Trophoblast cell (in vitro differentiated cells and primary cell): ENCODE results near the gene GDI2.

ENCODE experiments used
- DNase-seq, 2 donors: peaks; one replicate each; pipeline ENCODE4 v3.0.0-alpha.2; 2016
- H2AFZ ChIP-seq: 2 replicates; pipeline ENCODE4 v1.6.1; 2013; ENCODE audit warnings: low read length, moderate library complexity, mild to moderate bottlenecking; ENCODE audit not compliant: insufficient read depth, poor library complexity
- H2AK5ac ChIP-seq: 2 replicates; pipeline ENCODE4 v1.6.1; 2013; ENCODE audit warnings: mild to moderate bottlenecking, low read length
- H2BK120ac ChIP-seq: 2 replicates; pipeline ENCODE4 v1.6.1; 2013; ENCODE audit warnings: low read length, mild to moderate bottlenecking, moderate library complexity; ENCODE audit not compliant: insufficient read depth, poor library complexity
- H2BK12ac ChIP-seq: 2 replicates; pipeline ENCODE4 v1.6.1; 2013; ENCODE audit warnings: mild to moderate bottlenecking, low read length, moderate library complexity
- H2BK5ac ChIP-seq: 2 replicates; pipeline ENCODE4 v1.6.1; 2013; ENCODE audit warnings: low read length, low read depth, moderate library complexity, mild to moderate bottlenecking; ENCODE audit not compliant: poor library complexity
- H3K14ac ChIP-seq: 2 replicates; pipeline ENCODE4 v1.6.1; 2013; ENCODE audit warnings: mild to moderate bottlenecking, low read length
- H3K18ac ChIP-seq: 2 replicates; pipeline ENCODE4 v1.6.1; 2013; ENCODE audit warnings: mild to moderate bottlenecking, low read length
- H3K23ac ChIP-seq: 2 replicates; pipeline ENCODE4 v1.6.1; 2013; ENCODE audit warnings: low read length
- H3K27ac ChIP-seq: 2 replicates; pipeline ENCODE4 v1.5.1; 2013; ENCODE audit warnings: low read depth, mild to moderate bottlenecking, inconsistent platforms, low read length, moderate library complexity
- H3K27me3 ChIP-seq: 2 replicates; pipeline ENCODE4 v1.6.1; 2013; ENCODE audit warnings: inconsistent platforms, mild to moderate bottlenecking, low read length, moderate library complexity; ENCODE audit not compliant: insufficient read depth
- H3K36me3 ChIP-seq, 2 experiments: 1 replicate in 1 of 2; 2 replicates in 1 of 2; pipeline ENCODE4 v1.6.1; 2013; ENCODE audit warnings: low read length in 2 of 2, mild to moderate bottlenecking in 2 of 2, moderate library complexity in 1 of 2; ENCODE audit not compliant: insufficient read depth in 2 of 2, control insufficient read depth in 1 of 2
- H3K4ac ChIP-seq: 2 replicates; pipeline ENCODE4 v1.6.1; 2013; ENCODE audit warnings: low read depth, mild to moderate bottlenecking, low read length, moderate library complexity
- H3K4me1 ChIP-seq, 2 experiments: 1 replicate in 1 of 2; 2 replicates in 1 of 2; pipeline ENCODE4 v1.6.1; 2013; ENCODE audit warnings: low read length in 2 of 2, mild to moderate bottlenecking in 2 of 2, moderate library complexity in 1 of 2; ENCODE audit not compliant: insufficient read depth in 2 of 2, control insufficient read depth in 1 of 2
- H3K4me2 ChIP-seq: 2 replicates; pipeline ENCODE4 v1.6.1; 2013; ENCODE audit warnings: inconsistent platforms, mild to moderate bottlenecking, low read length, moderate library complexity
- H3K4me3 ChIP-seq: 2 replicates; pipeline ENCODE4 v1.5.1; 2013; ENCODE audit warnings: mild to moderate bottlenecking, low read depth, low read length, inconsistent platforms
- H3K79me1 ChIP-seq: one replicate; pipeline ENCODE4 v1.6.1; 2013; ENCODE audit warnings: low read length
- H3K79me2 ChIP-seq: 2 replicates; pipeline ENCODE4 v1.6.1; 2013; ENCODE audit warnings: low read length, mild to moderate bottlenecking; ENCODE audit not compliant: control insufficient read depth, insufficient read depth, poor library complexity
- H3K9ac ChIP-seq: 2 replicates; pipeline ENCODE4 v1.6.1; 2013; ENCODE audit warnings: mild to moderate bottlenecking, low read length
- H3K9me3 ChIP-seq: 2 replicates; pipeline ENCODE4 v1.6.1; 2013; ENCODE audit warnings: low read depth, mild to moderate bottlenecking, control low read depth, inconsistent platforms, low read length; ENCODE audit not compliant: insufficient read depth
- H4K12ac ChIP-seq: 2 replicates; pipeline ENCODE4 v1.6.1; 2013; ENCODE audit warnings: low read depth, mild to moderate bottlenecking, low read length, moderate library complexity
- H4K8ac ChIP-seq: 2 replicates; pipeline ENCODE4 v1.6.1; 2013; ENCODE audit warnings: low read depth, mild to moderate bottlenecking, low read length, moderate library complexity
- H4K91ac ChIP-seq: one replicate; pipeline ENCODE4 v1.6.1; 2013; ENCODE audit warnings: low read depth, mild to moderate bottlenecking, low read length, moderate library complexity
- WGBS: extraction: QIAGEN DNeasy Blood & Tissue Kit; methylation state at CpG from one replicate; pipeline ENCODE4 v1.1.7; 2013; ENCODE audit warnings: missing lambda C conversion rate; ENCODE audit not compliant: insufficient read length, insufficient coverage; ENCODE audit errors: extremely low coverage; 5-methylcytosine and 5-hydroxymethylcytosine counted together

Gene GDI2

DNA sequence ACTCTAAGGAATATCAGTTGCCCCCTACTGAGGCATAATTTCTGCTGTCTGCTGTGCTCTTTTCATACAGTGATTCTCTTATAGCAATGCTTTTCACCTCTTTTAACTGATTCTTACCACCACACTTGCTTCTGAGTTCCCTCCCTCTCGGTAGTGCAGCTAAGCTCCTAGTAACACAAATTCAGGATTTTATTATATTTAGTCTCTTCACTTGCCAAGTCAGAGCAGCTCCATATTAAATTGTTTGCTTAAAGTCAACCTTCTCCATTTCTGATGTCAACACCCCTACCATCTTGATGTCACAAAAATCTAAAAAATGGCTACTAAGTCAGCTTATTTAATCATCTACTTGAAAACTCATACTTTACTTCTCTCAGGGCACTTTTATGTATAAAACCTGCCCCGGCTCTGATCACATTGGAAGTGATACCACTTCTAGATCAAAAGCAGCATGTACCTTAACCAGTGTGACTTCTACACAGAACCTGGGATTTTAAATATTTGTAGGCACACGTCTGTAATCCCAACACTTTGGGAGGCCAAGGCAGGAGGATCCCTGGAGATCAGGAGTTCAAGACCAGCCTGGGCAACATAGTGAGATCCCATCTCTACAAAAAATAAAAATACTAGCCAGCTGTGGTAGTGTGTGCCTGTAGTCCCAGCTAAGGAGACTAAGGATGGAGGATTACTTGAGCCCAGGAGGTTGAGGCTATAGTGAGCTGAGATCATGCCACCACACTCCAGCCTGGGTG, 55.3 kb downstream of the GDI2 start:
- no peak overlapping the region for H3K27ac ChIP-seq
- H3K14ac ChIP-seq = no peak overlapping the region
- H3K4me3 ChIP-seq = no peak overlapping the region
- no peak overlapping the region for H3K9ac ChIP-seq
- H3K27me3 ChIP-seq = no peaks in the 10 kb centered on the region
- H4K91ac ChIP-seq = no peak overlapping the region
- no peaks in the 10 kb centered on the region for H3K4me1 ChIP-seq
- no CpG with 5 or more reads among the region's 3 CpGs for WGBS
- H3K18ac ChIP-seq = no peak overlapping the region
- no peak overlapping the region for H2AK5ac ChIP-seq
- no peak overlapping the region for H3K4me2 ChIP-seq
- peaks cover 13 to 24% of the 10 kb centered on the region in 2 experiments for H3K36me3 ChIP-seq
- DNase-seq = no peak
- H3K4ac ChIP-seq = no peak overlapping the region
- no peaks in the 10 kb centered on the region for H3K9me3 ChIP-seq
- no peaks in the 10 kb centered on the region for H3K79me1 ChIP-seq
- no peak overlapping the region for H4K12ac ChIP-seq
- H2AFZ ChIP-seq = no peak overlapping the region
- H2BK120ac ChIP-seq = no peak overlapping the region
- H2BK5ac ChIP-seq = no peak overlapping the region
- H2BK12ac ChIP-seq = no peak overlapping the region
- no peak overlapping the region for H4K8ac ChIP-seq
- H3K23ac ChIP-seq = no peak overlapping the region
- no peaks in the 10 kb centered on the region for H3K79me2 ChIP-seq

- Histone ChIP-seq H3K9ac (no peak overlapping the region), H4K8ac (no peak overlapping the region), H2AFZ (no peak overlapping the region), H3K36me3 (peaks cover 12 to 27% of the 10 kb centered on the region in 2 experiments), H3K79me1 (no peaks in the 10 kb centered on the region), H4K12ac (no peak overlapping the region), H3K14ac (no peak overlapping the region), H3K27ac (no peak overlapping the region), H3K18ac (no peak overlapping the region), H3K4me1 (peaks cover 0 to 2% of the 10 kb centered on the region in 2 experiments), H3K27me3 (no peaks in the 10 kb centered on the region), H3K4ac (no peak overlapping the region), H3K23ac (no peak overlapping the region), H2BK120ac (no peak overlapping the region), H4K91ac (no peak overlapping the region), H3K4me3 (no peak overlapping the region), H2BK12ac (no peak overlapping the region), H2AK5ac (no peak overlapping the region), H3K79me2 (no peaks in the 10 kb centered on the region), H3K4me2 (no peak overlapping the region), H3K9me3 (no peaks in the 10 kb centered on the region), H2BK5ac (no peak overlapping the region)
- DNase-seq = peak in 1 of 2 donors; percentile 16
- WGBS = no CpG with 5 or more reads among the region's 17 CpGs
These were observed 60.8 kb downstream of the GDI2 start for GRCh38 chr10:5752301-5752871.

- no peak overlapping the region for H2BK120ac ChIP-seq
- H3K9ac ChIP-seq = no peak overlapping the region
- no peak overlapping the region for H3K4me3 ChIP-seq
- peaks cover 10 to 27% of the 10 kb centered on the region in 2 experiments for H3K36me3 ChIP-seq
- no peak overlapping the region for H3K27ac ChIP-seq
- no peak overlapping the region for H3K18ac ChIP-seq
- no peaks in the 10 kb centered on the region for H3K79me1 ChIP-seq
- H4K8ac ChIP-seq = no peak overlapping the region
- H2AFZ ChIP-seq = no peak overlapping the region
- H2AK5ac ChIP-seq = no peak overlapping the region
- no peak overlapping the region for H2BK5ac ChIP-seq
- peaks cover 0 to 2% of the 10 kb centered on the region in 2 experiments for H3K4me1 ChIP-seq
- H4K91ac ChIP-seq = no peak overlapping the region
- no peak overlapping the region for H2BK12ac ChIP-seq
- no peaks in the 10 kb centered on the region for H3K9me3 ChIP-seq
- no peaks in the 10 kb centered on the region for H3K79me2 ChIP-seq
- no peak overlapping the region for H3K4ac ChIP-seq
- H4K12ac ChIP-seq = no peak overlapping the region
- DNase-seq = peak in 1 of 2 donors; percentile 20
- H3K27me3 ChIP-seq = no peaks in the 10 kb centered on the region
- H3K23ac ChIP-seq = no peak overlapping the region
- no peak overlapping the region for H3K14ac ChIP-seq
- WGBS = no CpG with 5 or more reads among the region's 6 CpGs
- no peak overlapping the region for H3K4me2 ChIP-seq
These were observed 61.5 kb downstream of the GDI2 start for GRCh38 chr10:5751601-5752253.

- no CpG with 5 or more reads among the region's 4 CpGs for WGBS
- no peak overlapping the region for H4K12ac ChIP-seq
These were observed 64.8 kb downstream of the GDI2 start for GRCh38 chr10:5748394-5748803.

More at GRCh38 chr10:5748394-5748803, 64.8 kb downstream of the GDI2 start:
- Histone ChIP-seq H3K4me3 (no peak overlapping the region), H3K23ac (no peak overlapping the region), H3K79me1 (no peaks in the 10 kb centered on the region), H4K8ac (no peak overlapping the region), H2AFZ (no peak overlapping the region), H3K4ac (no peak overlapping the region), H3K4me2 (no peak overlapping the region), H3K18ac (no peak overlapping the region), H2BK12ac (no peak overlapping the region), H3K14ac (no peak overlapping the region), H3K27me3 (no peaks in the 10 kb centered on the region), H3K9ac (no peak overlapping the region), H3K79me2 (no peaks in the 10 kb centered on the region), H3K4me1 (peaks cover 0 to 2% of the 10 kb centered on the region in 2 experiments), H3K9me3 (no peaks in the 10 kb centered on the region), H4K91ac (no peak overlapping the region), H2AK5ac (no peak overlapping the region), H2BK5ac (no peak overlapping the region), H3K27ac (no peak overlapping the region), H3K36me3 (peaks cover 15 to 39% of the 10 kb centered on the region in 2 experiments), H2BK120ac (no peak overlapping the region)
- no peak for DNase-seq
